ENCODE results near the gene ZBTB39. TPM values are rescaled to one million over a fixed set of nuclear protein-coding genes. Genes with fewer than 3 reads are reported as not detected.

Gene ZBTB39
- total RNA-seq, 1 experiment from 2014 or later, result 10.7 TPM

GRCh38 chr12:56957229-56958052 is 48.9 kb downstream of the ZBTB39 start, which contains the start of gene RDH16:
RDH16 (minus strand) TSS chr12:56957608; CDS start chr12:56957462, 146 bp downstream.
- H3K9me2 ChIP-seq (replicated peaks; ENCODE audit: insufficient read depth, low read length), result no peaks in the 10 kb centered on the region
- no peaks in the 10 kb centered on the region for H3K9me3 ChIP-seq (ENCODE audit: low read length)
- H3K79me2 ChIP-seq (ENCODE audit: low read length), result no peaks in the 10 kb centered on the region
- H3K36me3 ChIP-seq (ENCODE audit: insufficient read depth, low read length), result no peaks in the 10 kb centered on the region
- no peak within 1 kb of the TSS for H2AFZ ChIP-seq (ENCODE audit: low read length)
- no peak within 1 kb of the TSS for H3K9ac ChIP-seq (ENCODE audit: low read length)
- 0 out of 2 replicates have a peak, but pooled peaks cover 2% of the 10 kb centered on the region for H3K27me3 ChIP-seq (ENCODE audit: low read length)
- H3K27ac ChIP-seq (ENCODE audit: low read length), result no peak within 1 kb of the TSS
- H3K4me1 ChIP-seq (ENCODE audit: low read length), result no peaks in the 10 kb centered on the region
- H4K20me1 ChIP-seq (ENCODE audit: insufficient read depth, low read depth, low read length), result no peaks in the 10 kb centered on the region
- H3K4me2 ChIP-seq (ENCODE audit: low read depth, low read length, poor library complexity, severe bottlenecking), result no peak within 1 kb of the TSS
- no peak within 1 kb of the TSS for H3K4me3 ChIP-seq (ENCODE audit: low read length)
- no peak for DNase-seq

- no peaks in the 10 kb centered on the region for H3K4me1 ChIP-seq (ENCODE audit: low read length)
These were observed 50.6 kb downstream of the ZBTB39 start for GRCh38 chr12:56955631-56956256.

GRCh38 chr12:56954958-56955355 is 51.4 kb downstream of the ZBTB39 start:
- Histone ChIP-seq H3K27ac (ENCODE audit: low read length) (no peak overlapping the region), H3K27me3 (ENCODE audit: low read length) (0 out of 2 replicates have a peak, but pooled peaks cover 2% of the 10 kb centered on the region), H4K20me1 (ENCODE audit: insufficient read depth, low read depth, low read length) (no peaks in the 10 kb centered on the region), H3K36me3 (ENCODE audit: insufficient read depth, low read length) (no peaks in the 10 kb centered on the region), H3K4me2 (ENCODE audit: low read depth, low read length, poor library complexity, severe bottlenecking) (no peak overlapping the region), H3K4me3 (ENCODE audit: low read length) (no peak overlapping the region), H3K79me2 (ENCODE audit: low read length) (no peaks in the 10 kb centered on the region), H3K9me2 (replicated peaks; ENCODE audit: insufficient read depth, low read length) (no peaks in the 10 kb centered on the region), H3K9ac (ENCODE audit: low read length) (no peak overlapping the region), H3K4me1 (ENCODE audit: low read length) (no peaks in the 10 kb centered on the region), H3K9me3 (ENCODE audit: low read length) (no peaks in the 10 kb centered on the region), H2AFZ (ENCODE audit: low read length) (no peak overlapping the region)
- no peak for DNase-seq

More at GRCh38 chr12:56955631-56956256, 50.6 kb downstream of the ZBTB39 start:
- no peaks in the 10 kb centered on the region for H3K79me2 ChIP-seq (ENCODE audit: low read length)
- 0 out of 2 replicates have a peak, but pooled peaks cover 2% of the 10 kb centered on the region for H3K27me3 ChIP-seq (ENCODE audit: low read length)
- no peaks in the 10 kb centered on the region for H3K36me3 ChIP-seq (ENCODE audit: insufficient read depth, low read length)
- H3K9me2 ChIP-seq (replicated peaks; ENCODE audit: insufficient read depth, low read length), result no peaks in the 10 kb centered on the region
- H2AFZ ChIP-seq (ENCODE audit: low read length), result no peak overlapping the region
- no peaks in the 10 kb centered on the region for H3K9me3 ChIP-seq (ENCODE audit: low read length)
- H3K27ac ChIP-seq (ENCODE audit: low read length), result no peak overlapping the region
- H3K4me2 ChIP-seq (ENCODE audit: low read depth, low read length, poor library complexity, severe bottlenecking), result no peak overlapping the region
- no peak for DNase-seq
- H4K20me1 ChIP-seq (ENCODE audit: insufficient read depth, low read depth, low read length), result no peaks in the 10 kb centered on the region
- no peak overlapping the region for H3K4me3 ChIP-seq (ENCODE audit: low read length)
- no peak overlapping the region for H3K9ac ChIP-seq (ENCODE audit: low read length)

- Histone ChIP-seq H3K79me2 (ENCODE audit: low read length) (no peaks in the 10 kb centered on the region), H3K9me2 (replicated peaks; ENCODE audit: insufficient read depth, low read length) (no peaks in the 10 kb centered on the region), H3K36me3 (ENCODE audit: insufficient read depth, low read length) (no peaks in the 10 kb centered on the region), H3K4me2 (ENCODE audit: low read depth, low read length, poor library complexity, severe bottlenecking) (no peak overlapping the region), H3K4me1 (ENCODE audit: low read length) (no peaks in the 10 kb centered on the region), H3K27me3 (ENCODE audit: low read length) (0 out of 2 replicates have a peak, but pooled peaks cover 2% of the 10 kb centered on the region), H3K4me3 (ENCODE audit: low read length) (no peak overlapping the region), H3K9me3 (ENCODE audit: low read length) (no peaks in the 10 kb centered on the region), H3K27ac (ENCODE audit: low read length) (no peak overlapping the region), H3K9ac (ENCODE audit: low read length) (no peak overlapping the region), H2AFZ (ENCODE audit: low read length) (no peak overlapping the region), H4K20me1 (ENCODE audit: insufficient read depth, low read depth, low read length) (no peaks in the 10 kb centered on the region)
- no peak for DNase-seq
These were observed 52.0 kb downstream of the ZBTB39 start for GRCh38 chr12:56954057-56954957.

GRCh38 chr12:56953314-56953713 is 53.0 kb downstream of the ZBTB39 start:
- no peak overlapping the region for H3K4me2 ChIP-seq (ENCODE audit: low read depth, low read length, poor library complexity, severe bottlenecking)
- no peak overlapping the region for H3K9ac ChIP-seq (ENCODE audit: low read length)
- H3K9me2 ChIP-seq (replicated peaks; ENCODE audit: insufficient read depth, low read length), result no peaks in the 10 kb centered on the region
- H2AFZ ChIP-seq (ENCODE audit: low read length), result no peak overlapping the region
- no peaks in the 10 kb centered on the region for H3K79me2 ChIP-seq (ENCODE audit: low read length)
- DNase-seq, result peak; percentile 35
- no peaks in the 10 kb centered on the region for H3K36me3 ChIP-seq (ENCODE audit: insufficient read depth, low read length)
- H3K27ac ChIP-seq (ENCODE audit: low read length), result no peak overlapping the region
- no peaks in the 10 kb centered on the region for H4K20me1 ChIP-seq (ENCODE audit: insufficient read depth, low read depth, low read length)
- no peaks in the 10 kb centered on the region for H3K9me3 ChIP-seq (ENCODE audit: low read length)
- no peak overlapping the region for H3K4me3 ChIP-seq (ENCODE audit: low read length)
- H3K27me3 ChIP-seq (ENCODE audit: low read length), result 0 out of 2 replicates have a peak, but pooled peaks cover 2% of the 10 kb centered on the region
- H3K4me1 ChIP-seq (ENCODE audit: low read length), result no peaks in the 10 kb centered on the region

- no peaks in the 10 kb centered on the region for H3K9me3 ChIP-seq (ENCODE audit: low read length)
- no peak overlapping the region for H3K9ac ChIP-seq (ENCODE audit: low read length)
- H3K27me3 ChIP-seq (ENCODE audit: low read length), result 0 out of 2 replicates have a peak, but pooled peaks cover 2% of the 10 kb centered on the region
- DNase-seq, result no peak
- H3K9me2 ChIP-seq (replicated peaks; ENCODE audit: insufficient read depth, low read length), result no peaks in the 10 kb centered on the region
- H3K27ac ChIP-seq (ENCODE audit: low read length), result no peak overlapping the region
- H4K20me1 ChIP-seq (ENCODE audit: insufficient read depth, low read depth, low read length), result no peaks in the 10 kb centered on the region
- H3K79me2 ChIP-seq (ENCODE audit: low read length), result no peaks in the 10 kb centered on the region
- no peak overlapping the region for H3K4me3 ChIP-seq (ENCODE audit: low read length)
- no peaks in the 10 kb centered on the region for H3K4me1 ChIP-seq (ENCODE audit: low read length)
- H2AFZ ChIP-seq (ENCODE audit: low read length), result no peak overlapping the region
- no peak overlapping the region for H3K4me2 ChIP-seq (ENCODE audit: low read depth, low read length, poor library complexity, severe bottlenecking)
- no peaks in the 10 kb centered on the region for H3K36me3 ChIP-seq (ENCODE audit: insufficient read depth, low read length)
These were observed 54.6 kb downstream of the ZBTB39 start for GRCh38 chr12:56951582-56952339.

GRCh38 chr12:56948881-56949280 is 57.5 kb downstream of the ZBTB39 start:
- Histone ChIP-seq H3K9me3 (ENCODE audit: low read length) (no peaks in the 10 kb centered on the region), H3K36me3 (ENCODE audit: insufficient read depth, low read length) (no peaks in the 10 kb centered on the region), H3K27ac (ENCODE audit: low read length) (no peak overlapping the region), H3K9ac (ENCODE audit: low read length) (no peak overlapping the region), H3K79me2 (ENCODE audit: low read length) (no peaks in the 10 kb centered on the region), H3K4me3 (ENCODE audit: low read length) (no peak overlapping the region), H3K4me1 (ENCODE audit: low read length) (no peaks in the 10 kb centered on the region), H3K4me2 (ENCODE audit: low read depth, low read length, poor library complexity, severe bottlenecking) (no peak overlapping the region), H3K9me2 (replicated peaks; ENCODE audit: insufficient read depth, low read length) (no peaks in the 10 kb centered on the region), H4K20me1 (ENCODE audit: insufficient read depth, low read depth, low read length) (no peaks in the 10 kb centered on the region), H3K27me3 (ENCODE audit: low read length) (0 out of 2 replicates have a peak, but pooled peaks cover 2% of the 10 kb centered on the region), H2AFZ (ENCODE audit: low read length) (no peak overlapping the region)
- DNase-seq, result no peak
